Esophagus squamous epithelium (tissue), 5 donors: ENCODE measurements around the gene RFX1. TPM values are rescaled to one million over a fixed set of nuclear protein-coding genes. Genes with fewer than 3 reads are reported as not detected.

Source experiments
- DNase-seq: peaks from one replicate; lab custom pipeline; 2025; lab: John Stamatoyannopoulos, UW
- H3K27ac ChIP-seq, 4 donors: fragments of 200-600 bp; sonication (generic); one replicate each; pipeline ENCODE4 v1.5.1; 2016 to 2019; ENCODE audit warnings: mild to moderate bottlenecking in 1 of 4
- H3K27me3 ChIP-seq, 4 donors: fragments of 200-600 bp; sonication (generic); 1 replicate in 3 of 4; 2 replicates in 1 of 4; pipeline versions ENCODE4 v1.5.1 to v1.6.0; 2017 to 2021; ENCODE audit warnings: antibody characterized with exemption in 1 of 4
- H3K36me3 ChIP-seq, 3 donors: fragments of 200-600 bp; sonication (generic); one replicate each; pipeline ENCODE4 v1.5.1; 2016 to 2019
- H3K4me1 ChIP-seq, 3 donors: fragments of 200-600 bp; sonication (generic); one replicate each; pipeline ENCODE4 v1.5.1; 2017 to 2019
- H3K4me3 ChIP-seq, 4 donors: fragments of 200-600 bp; sonication (generic); 1 replicate in 3 of 4; 2 replicates in 1 of 4; pipeline ENCODE4 v1.5.1; 2016 to 2019; ENCODE audit warnings: mild to moderate bottlenecking in 2 of 4, moderate library complexity in 1 of 4
- H3K9me3 ChIP-seq, 3 donors: fragments of 200-600 bp; sonication (generic); one replicate each; pipeline ENCODE4 v1.5.1; 2016 to 2019
- POLR2A ChIP-seq, 4 donors: fragments of 450-650 bp; IDR thresholded peaks; one replicate each; pipeline ENCODE4 v1.6.1; 2017; ENCODE audit warnings: antibody characterized with exemption in 4 of 4, mild to moderate bottlenecking in 4 of 4, moderate library complexity in 3 of 4
- WGBS, 2 donors: methylation state at CpG; one replicate each; pipeline ENCODE4 v1.1.5; 2018; 5-methylcytosine and 5-hydroxymethylcytosine counted together
- intact Hi-C: fragments of 100-400 bp; cut with DNase I; formaldehyde crosslinking; loops from one replicate; pipeline ENCODE4 v1.15.0; 2022
- total RNA-seq, 4 donors: library from RNA; depleted of rRNA; stranded (reverse); fragments of >200 nt; gene quantifications; one replicate each; pipeline ENCODE4 v1.1.0, GENCODE V29; 2016
- TF ChIP-seq, protein P1 (sequence below), 6 experiments: fragments of 450-650 bp in 4 of 6; fragments of 200-600 bp in 2 of 6; sonication (generic) in 2 of 6; IDR thresholded peaks; one replicate each; pipeline ENCODE4 v1.5.1; 2016 to 2019; ENCODE audit warnings: antibody characterized with exemption in 6 of 6, mild to moderate bottlenecking in 4 of 6, moderate library complexity in 4 of 6
- donor health status: DM: yes; HTN: yes; CAD: no.

Gene RFX1
- total RNA-seq, 4 donors from 2014 or later: 1.8 to 7.5 (median 3.9) TPM

DNA sequence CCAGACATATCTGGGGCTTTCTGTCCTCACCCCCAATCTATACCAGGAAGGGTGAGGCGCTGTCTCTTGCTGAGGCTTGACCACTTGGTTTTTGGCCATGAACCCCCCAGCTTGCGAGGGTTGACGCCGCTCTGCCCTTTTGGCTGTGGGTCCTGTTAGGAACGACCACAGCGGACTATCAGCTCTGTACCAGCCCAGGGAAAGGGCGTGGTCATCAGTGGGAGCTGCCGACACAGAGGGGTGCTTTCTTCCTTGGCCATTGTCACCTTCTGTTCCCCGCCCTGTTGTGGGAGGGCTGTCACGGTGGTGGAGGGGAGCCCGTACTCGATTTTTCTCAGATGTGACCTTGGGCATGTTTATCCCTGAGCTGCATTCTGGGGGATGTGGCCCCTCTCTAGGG, 48.1 kb downstream of the RFX1 start:
- no peaks in the 10 kb centered on the region for H3K27me3 ChIP-seq
- H3K36me3 ChIP-seq: peaks cover 17 to 90% (median 44%) of the 10 kb centered on the region in 3 donors
- no peak for TF ChIP-seq POLR2A (IDR thresholded peaks at IDR 0.05)
- TF ChIP-seq, protein P1, sequence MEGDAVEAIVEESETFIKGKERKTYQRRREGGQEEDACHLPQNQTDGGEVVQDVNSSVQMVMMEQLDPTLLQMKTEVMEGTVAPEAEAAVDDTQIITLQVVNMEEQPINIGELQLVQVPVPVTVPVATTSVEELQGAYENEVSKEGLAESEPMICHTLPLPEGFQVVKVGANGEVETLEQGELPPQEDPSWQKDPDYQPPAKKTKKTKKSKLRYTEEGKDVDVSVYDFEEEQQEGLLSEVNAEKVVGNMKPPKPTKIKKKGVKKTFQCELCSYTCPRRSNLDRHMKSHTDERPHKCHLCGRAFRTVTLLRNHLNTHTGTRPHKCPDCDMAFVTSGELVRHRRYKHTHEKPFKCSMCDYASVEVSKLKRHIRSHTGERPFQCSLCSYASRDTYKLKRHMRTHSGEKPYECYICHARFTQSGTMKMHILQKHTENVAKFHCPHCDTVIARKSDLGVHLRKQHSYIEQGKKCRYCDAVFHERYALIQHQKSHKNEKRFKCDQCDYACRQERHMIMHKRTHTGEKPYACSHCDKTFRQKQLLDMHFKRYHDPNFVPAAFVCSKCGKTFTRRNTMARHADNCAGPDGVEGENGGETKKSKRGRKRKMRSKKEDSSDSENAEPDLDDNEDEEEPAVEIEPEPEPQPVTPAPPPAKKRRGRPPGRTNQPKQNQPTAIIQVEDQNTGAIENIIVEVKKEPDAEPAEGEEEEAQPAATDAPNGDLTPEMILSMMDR (IDR thresholded peaks at IDR 0.05): no peak
- peaks cover 10 to 28% (median 10%) of the 10 kb centered on the region in 3 donors for H3K4me1 ChIP-seq
- H3K27ac ChIP-seq: no peak overlapping the region
- DNase-seq: no peak
- intact Hi-C loops: no loop called here
- 65 to 68% methylated on average over 5 to 11 of the region's 12 CpGs for WGBS, 2 donors
- H3K4me3 ChIP-seq: no peak overlapping the region
- H3K9me3 ChIP-seq: no peaks in the 10 kb centered on the region

DNA sequence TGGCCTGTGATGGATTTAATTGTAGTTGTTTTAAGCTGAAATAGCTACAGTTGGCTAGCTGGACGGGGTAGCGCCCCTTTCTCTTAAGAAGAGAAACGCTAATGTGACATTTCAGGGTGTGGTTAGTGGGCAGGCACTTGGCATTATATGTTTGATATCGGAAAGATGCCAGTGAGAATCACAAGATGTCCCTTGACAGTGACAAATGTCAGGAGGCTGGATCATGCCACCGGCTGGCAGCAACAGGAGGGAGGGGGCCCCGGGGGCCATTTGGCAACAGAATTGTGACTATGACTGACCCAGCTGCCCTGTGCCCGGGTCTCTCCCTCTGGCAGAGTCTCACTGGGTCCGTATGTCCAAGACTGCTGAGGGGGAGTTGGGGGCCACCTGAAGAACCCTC, 49.1 kb downstream of the RFX1 start:
- no peak for TF ChIP-seq POLR2A (IDR thresholded peaks at IDR 0.05)
- TF ChIP-seq, protein P1 (IDR thresholded peaks at IDR 0.05): no peak
- WGBS, 2 donors: 60 to 83% methylated on average over 1 to 4 of the region's 8 CpGs
- peaks cover 17 to 80% (median 39%) of the 10 kb centered on the region in 3 donors for H3K36me3 ChIP-seq
- intact Hi-C loops: no loop called here
- H3K4me3 ChIP-seq: no peak overlapping the region
- no peak for DNase-seq
- H3K27ac ChIP-seq: no peak overlapping the region
- peaks cover 10 to 22% (median 13%) of the 10 kb centered on the region in 3 donors for H3K4me1 ChIP-seq
- no peaks in the 10 kb centered on the region for H3K27me3 ChIP-seq
- H3K9me3 ChIP-seq: no peaks in the 10 kb centered on the region

DNA sequence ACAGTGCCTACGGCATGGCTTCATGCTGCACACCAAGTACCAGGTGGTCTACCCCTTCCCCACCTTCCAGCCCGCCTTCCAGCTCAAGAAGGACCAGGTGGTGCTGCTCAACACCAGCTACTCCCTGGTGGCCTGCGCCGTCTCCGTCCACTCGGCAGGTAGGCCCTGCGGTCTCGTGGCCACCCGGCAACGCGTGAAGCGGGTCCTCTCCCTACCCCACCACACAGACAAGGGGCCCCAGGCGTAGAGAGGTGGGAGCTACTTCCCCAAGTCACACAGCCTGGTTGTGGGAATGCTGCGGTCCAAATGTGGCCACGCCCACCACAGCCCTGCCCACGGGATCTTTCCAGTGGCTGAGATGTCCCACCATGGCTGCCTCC, 49.8 kb downstream of the RFX1 start:
- Histone ChIP-seq H3K27me3 (no peaks in the 10 kb centered on the region), H3K9me3 (no peaks in the 10 kb centered on the region), H3K36me3 (peaks cover 17 to 74% (median 39%) of the 10 kb centered on the region in 3 donors), H3K4me1 (peaks cover 10 to 24% (median 13%) of the 10 kb centered on the region in 3 donors), H3K4me3 (no peak overlapping the region), H3K27ac (no peak overlapping the region)
- DNase-seq: no peak
- 77 to 82% methylated on average over 2 to 3 of the region's 16 CpGs for WGBS, 2 donors
- intact Hi-C loops: no loop called here
- TF ChIP-seq, protein P1 (IDR thresholded peaks at IDR 0.05): no peak
- no peak for TF ChIP-seq POLR2A (IDR thresholded peaks at IDR 0.05)

DNA sequence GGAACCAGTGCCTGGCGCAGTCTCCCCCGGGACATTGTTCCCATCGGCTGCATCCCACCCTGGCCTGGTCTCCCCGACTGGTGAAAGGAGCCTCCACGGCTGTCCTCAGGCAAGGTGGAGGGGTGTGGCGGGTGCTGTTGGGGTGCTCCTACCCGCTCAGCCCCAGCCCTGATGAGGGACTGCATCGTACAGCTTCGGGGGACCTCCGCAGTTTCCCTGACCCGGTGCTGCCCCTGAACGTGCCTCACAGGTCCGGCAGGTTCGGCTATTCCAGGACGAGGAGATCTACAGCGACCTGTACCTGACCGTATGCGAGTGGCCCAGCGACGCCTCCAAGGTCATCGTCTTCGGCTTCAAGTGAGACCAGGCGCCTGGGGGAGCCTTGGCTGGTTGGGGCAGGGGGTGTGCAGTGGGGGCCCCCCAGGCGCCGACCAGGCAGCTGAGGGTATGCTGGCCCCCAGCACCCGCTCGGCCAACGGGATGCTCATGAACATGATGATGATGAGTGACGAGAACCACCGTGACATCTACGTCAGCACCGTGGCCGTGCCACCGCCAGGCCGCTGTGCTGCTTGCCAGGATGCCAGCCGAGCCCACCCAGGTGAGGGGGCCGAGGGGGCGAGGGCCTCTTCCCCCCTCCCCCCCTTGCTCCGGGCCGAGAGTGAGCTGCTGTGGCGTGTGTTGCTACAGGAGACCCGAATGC, 50.3 kb downstream of the RFX1 start:
- 80 to 93% methylated on average over 1 to 12 of the region's 42 CpGs for WGBS, 2 donors
- peaks cover 17 to 68% (median 39%) of the 10 kb centered on the region in 3 donors for H3K36me3 ChIP-seq

DNA sequence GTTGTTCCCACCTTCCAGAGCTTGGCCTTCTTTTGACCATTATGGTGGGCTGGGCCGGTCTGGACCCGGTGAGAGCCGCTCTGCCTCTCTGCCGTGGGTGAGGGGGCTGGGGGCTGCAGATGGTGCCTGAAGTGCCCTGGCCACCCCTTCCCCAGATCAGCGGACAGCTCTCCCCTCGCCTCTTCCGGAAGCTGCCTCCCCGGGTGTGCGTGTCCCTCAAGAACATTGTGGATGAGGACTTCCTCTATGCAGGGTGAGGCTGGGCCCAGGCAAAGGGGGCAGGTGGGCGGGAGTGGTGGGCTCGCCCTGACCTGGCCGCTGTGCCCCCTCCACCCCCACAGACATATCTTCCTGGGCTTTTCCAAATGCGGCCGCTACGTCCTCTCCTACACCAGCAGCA, 51.9 kb downstream of the RFX1 start:
- intact Hi-C loops: no loop called here
- WGBS, 2 donors: 93 to 96% methylated on average over 9 to 10 of the region's 15 CpGs
- Histone ChIP-seq H3K4me3 (no peak overlapping the region), H3K27me3 (no peaks in the 10 kb centered on the region), H3K4me1 (peaks cover 10 to 24% (median 13%) of the 10 kb centered on the region in 3 donors), H3K9me3 (no peaks in the 10 kb centered on the region), H3K36me3 (peaks cover 17 to 52% (median 30%) of the 10 kb centered on the region in 3 donors), H3K27ac (no peak overlapping the region)
- TF ChIP-seq, protein P1 (IDR thresholded peaks at IDR 0.05): no peak
- TF ChIP-seq POLR2A (IDR thresholded peaks at IDR 0.05): no peak
- no peak for DNase-seq

More for the DNA sequence above, 50.3 kb downstream of the RFX1 start:
- Histone ChIP-seq H3K9me3 (no peaks in the 10 kb centered on the region), H3K27me3 (no peaks in the 10 kb centered on the region), H3K4me3 (no peak overlapping the region), H3K4me1 (peaks cover 10 to 24% (median 13%) of the 10 kb centered on the region in 3 donors), H3K27ac (no peak overlapping the region)
- no peak for DNase-seq
- TF ChIP-seq, protein P1 (IDR thresholded peaks at IDR 0.05): no peak
- TF ChIP-seq POLR2A (IDR thresholded peaks at IDR 0.05): no peak
- intact Hi-C loops: no loop called here
